ENCODE data around the gene FUT1.
A peak's percentile ranks its signal among the peaks of the same experiment; 100 is the strongest.

GRCh38 chr19:48728911-48729664 lies 23.4 kb downstream of the FUT1 start:
- TF ChIP-seq CTCF (IDR thresholded peaks at IDR 0.05) (peak in 1 of 6 experiments; percentile 38), POLR2A (IDR thresholded peaks at IDR 0.05) (no peak)
